Coronary artery (tissue), 2 donors: ENCODE results near the gene LTB.
A peak's percentile ranks its signal among the peaks of the same experiment; 100 is the strongest.
"Not testable (repeated sequence)": the region's sequence is repeated elsewhere in the genome, so short reads cannot be mapped to it uniquely, and the experiment has no call there.

Source experiments
- DNase-seq: peaks from one replicate; pipeline ENCODE4 v3.0.0-alpha.2; 2017; ENCODE audit warnings: low spot score
- H3K27ac ChIP-seq, 2 donors: fragments of 200-600 bp; sonication (generic); one replicate each; pipeline ENCODE4 v1.5.1; 2016 to 2019
- H3K4me3 ChIP-seq: fragments of 200-600 bp; sonication (generic); 2 replicates; pipeline ENCODE4 v1.5.1; 2016; ENCODE audit warnings: mild to moderate bottlenecking, moderate library complexity
- TF ChIP-seq, protein P1 (sequence below): fragments of 200-600 bp; sonication (generic); IDR thresholded peaks from one replicate; pipeline ENCODE4 v1.5.1; 2019; ENCODE audit warnings: antibody characterized with exemption

Gene LTB

DNA sequence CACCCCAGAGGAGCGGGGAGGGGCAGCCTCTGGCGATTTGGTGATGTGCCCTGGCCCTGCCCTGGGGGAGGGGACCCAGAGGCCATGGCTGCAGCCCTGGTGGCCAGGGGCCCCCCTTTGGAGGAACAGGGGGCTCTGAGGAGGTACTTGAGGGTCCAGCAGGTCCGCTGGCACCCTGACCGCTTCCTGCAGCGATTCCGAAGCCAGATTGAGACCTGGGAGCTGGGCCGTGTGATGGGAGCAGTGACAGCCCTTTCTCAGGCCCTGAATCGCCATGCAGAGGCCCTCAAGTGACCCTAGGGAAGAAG lies 24.0 kb downstream of the LTB start:
- no peak overlapping the region for H3K4me3 ChIP-seq
- no peak for DNase-seq
- peak overlapping the region in 1 of 2 donors; percentile 70 for H3K27ac ChIP-seq
- TF ChIP-seq, protein P1, sequence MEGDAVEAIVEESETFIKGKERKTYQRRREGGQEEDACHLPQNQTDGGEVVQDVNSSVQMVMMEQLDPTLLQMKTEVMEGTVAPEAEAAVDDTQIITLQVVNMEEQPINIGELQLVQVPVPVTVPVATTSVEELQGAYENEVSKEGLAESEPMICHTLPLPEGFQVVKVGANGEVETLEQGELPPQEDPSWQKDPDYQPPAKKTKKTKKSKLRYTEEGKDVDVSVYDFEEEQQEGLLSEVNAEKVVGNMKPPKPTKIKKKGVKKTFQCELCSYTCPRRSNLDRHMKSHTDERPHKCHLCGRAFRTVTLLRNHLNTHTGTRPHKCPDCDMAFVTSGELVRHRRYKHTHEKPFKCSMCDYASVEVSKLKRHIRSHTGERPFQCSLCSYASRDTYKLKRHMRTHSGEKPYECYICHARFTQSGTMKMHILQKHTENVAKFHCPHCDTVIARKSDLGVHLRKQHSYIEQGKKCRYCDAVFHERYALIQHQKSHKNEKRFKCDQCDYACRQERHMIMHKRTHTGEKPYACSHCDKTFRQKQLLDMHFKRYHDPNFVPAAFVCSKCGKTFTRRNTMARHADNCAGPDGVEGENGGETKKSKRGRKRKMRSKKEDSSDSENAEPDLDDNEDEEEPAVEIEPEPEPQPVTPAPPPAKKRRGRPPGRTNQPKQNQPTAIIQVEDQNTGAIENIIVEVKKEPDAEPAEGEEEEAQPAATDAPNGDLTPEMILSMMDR, result no peak

DNA sequence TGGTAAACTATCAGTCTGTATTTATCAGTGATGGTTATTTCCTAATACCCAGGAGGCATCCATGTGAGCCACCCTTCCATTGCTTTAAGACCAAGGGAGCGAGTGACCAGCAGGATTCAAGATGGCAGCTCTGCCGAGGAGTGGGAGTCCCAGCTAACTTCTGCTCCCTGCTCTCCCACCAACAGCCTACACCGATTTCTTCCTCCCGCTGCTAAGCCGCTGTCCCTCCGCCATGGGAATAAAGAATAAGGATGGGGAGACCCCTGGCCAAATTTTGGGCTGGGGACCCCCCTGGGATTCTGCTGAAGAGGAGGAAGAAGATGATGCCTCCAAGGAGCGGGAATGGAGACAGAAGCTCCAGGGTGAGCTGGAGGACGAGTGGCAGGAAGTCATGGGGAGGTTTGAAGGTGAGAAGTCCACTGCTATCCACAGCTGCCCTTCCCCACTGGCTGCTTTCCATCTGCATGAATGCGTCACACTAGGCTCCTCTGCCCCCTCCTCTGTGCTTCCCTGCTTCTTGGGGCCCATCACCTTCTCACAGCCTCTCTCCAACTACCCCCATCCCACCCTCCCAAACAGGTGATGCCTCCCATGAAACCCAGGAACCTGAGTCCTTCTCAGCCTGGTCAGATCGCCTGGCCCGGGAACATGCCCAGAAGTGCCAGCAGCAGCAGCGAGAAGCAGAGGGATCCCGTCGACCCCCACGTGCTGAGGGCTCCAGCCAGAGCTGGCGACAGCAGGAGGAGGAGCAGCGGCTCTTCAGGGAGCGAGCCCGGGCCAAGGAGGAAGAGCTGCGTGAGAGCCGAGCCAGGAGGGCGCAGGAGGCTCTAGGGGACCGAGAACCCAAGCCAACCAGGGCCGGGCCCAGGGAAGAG lies 24.5 kb downstream of the LTB start:
- no peak for DNase-seq
- Histone ChIP-seq H3K27ac (peak overlapping the region in 1 of 2 donors; percentile 70), H3K4me3 (no peak overlapping the region)
- TF ChIP-seq, protein P1, result no peak

DNA sequence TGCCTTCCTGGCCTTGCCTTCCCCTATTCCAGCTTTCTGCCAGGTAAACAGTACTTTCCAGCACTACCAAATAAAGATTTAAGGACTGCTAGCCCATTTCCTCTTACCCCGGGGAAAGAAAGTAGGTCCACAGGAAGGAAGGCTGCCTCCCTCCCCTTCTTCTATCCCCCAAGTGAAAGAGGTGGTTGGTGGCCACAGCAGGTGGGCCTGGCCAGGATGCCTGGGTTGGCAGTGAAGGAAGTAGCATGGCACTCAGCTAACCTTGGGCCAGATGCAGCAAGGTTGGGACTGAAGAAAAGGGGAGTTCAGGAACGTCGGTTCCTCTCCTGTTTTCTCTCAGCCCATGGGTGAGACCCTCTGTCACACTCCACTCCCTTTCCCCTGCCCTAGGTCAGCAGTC lies 25.9 kb downstream of the LTB start:
- TF ChIP-seq, protein P1, result no peak
- H3K4me3 ChIP-seq, result no peak overlapping the region
- no peak for DNase-seq
- no peak overlapping the region for H3K27ac ChIP-seq

DNA sequence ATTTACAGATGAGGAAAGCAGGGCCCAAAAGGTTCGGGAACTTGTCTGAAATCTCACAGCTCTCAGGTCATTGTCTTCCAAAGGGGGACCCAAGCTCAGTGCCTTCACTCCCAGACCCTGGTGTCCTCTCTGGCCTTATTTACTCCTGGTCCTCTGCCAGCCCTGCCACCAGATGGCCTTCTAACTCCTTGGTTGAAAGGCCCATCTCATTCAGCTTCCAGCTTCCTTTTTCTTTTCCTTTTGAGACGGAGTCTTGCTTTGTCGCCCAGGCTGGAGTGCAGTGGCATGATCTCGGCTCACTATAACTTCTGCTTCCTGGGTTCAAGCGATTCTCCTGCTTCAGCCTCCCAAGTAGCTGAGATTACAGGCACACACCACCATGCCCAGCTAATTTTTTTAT lies 30.9 kb downstream of the LTB start:
- DNase-seq, H3K4me3 ChIP-seq, H3K27ac ChIP-seq: not testable (repeated sequence)

DNA sequence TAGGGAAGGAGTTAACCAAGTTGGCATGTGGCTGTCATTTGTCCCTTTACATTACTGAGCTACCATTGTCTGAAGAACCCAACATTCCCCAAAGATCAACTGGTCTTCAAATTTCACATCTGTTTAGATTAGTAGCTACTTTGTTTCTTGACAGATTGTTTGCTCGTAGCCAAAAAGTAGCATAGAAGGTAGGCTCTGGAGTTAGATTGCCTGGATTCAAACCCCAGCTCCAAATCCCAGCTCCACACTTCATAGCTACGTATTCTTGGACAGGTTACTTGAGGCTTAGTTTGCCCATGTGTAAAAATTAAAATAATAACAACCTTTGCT lies 33.7 kb downstream of the LTB start:
- H3K27ac ChIP-seq, result peak overlapping the region; percentile 77 to 83
- H3K4me3 ChIP-seq, result peak overlapping the region; percentile 65
- TF ChIP-seq, protein P1, result no peak
- DNase-seq, result no peak

DNA sequence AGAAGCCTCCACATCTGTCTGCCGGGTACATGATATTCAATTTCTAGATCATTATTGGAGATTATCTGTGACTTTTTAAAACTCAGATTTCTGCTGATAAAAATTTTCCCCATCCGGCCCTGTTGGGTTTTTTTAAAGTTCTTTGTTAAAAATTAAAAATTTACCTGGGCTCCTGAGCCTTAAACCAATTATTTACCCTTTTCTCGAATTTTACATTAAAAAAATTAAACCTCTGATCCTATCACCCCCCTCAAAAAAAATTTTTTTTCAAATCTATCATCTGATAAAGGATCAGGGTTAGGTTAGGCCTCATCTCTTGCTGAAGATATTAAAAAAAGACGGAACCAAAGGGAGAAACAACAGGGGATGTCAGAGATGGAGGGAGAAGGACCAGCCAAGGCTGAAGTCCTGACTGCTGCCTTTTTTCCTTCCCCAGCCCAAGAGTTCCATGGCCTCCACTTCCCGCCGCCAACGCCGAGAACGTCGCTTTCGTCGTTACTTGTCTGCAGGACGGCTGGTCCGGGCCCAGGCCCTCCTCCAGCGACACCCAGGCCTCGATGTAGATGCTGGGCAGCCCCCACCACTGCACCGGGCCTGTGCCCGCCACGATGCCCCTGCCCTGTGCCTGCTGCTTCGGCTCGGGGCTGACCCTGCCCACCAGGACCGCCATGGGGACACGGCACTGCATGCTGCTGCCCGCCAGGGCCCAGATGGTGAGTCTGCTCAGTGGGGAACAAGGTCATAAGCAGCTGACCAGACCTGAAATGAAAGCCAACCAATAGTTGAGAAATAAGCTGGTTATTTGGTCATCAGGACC lies 34.3 kb downstream of the LTB start:
- Histone ChIP-seq H3K4me3 (peak overlapping the region; percentile 65), H3K27ac (peak overlapping the region; percentile 77 to 83)
- DNase-seq, result no peak
- TF ChIP-seq, protein P1, result no peak

DNA sequence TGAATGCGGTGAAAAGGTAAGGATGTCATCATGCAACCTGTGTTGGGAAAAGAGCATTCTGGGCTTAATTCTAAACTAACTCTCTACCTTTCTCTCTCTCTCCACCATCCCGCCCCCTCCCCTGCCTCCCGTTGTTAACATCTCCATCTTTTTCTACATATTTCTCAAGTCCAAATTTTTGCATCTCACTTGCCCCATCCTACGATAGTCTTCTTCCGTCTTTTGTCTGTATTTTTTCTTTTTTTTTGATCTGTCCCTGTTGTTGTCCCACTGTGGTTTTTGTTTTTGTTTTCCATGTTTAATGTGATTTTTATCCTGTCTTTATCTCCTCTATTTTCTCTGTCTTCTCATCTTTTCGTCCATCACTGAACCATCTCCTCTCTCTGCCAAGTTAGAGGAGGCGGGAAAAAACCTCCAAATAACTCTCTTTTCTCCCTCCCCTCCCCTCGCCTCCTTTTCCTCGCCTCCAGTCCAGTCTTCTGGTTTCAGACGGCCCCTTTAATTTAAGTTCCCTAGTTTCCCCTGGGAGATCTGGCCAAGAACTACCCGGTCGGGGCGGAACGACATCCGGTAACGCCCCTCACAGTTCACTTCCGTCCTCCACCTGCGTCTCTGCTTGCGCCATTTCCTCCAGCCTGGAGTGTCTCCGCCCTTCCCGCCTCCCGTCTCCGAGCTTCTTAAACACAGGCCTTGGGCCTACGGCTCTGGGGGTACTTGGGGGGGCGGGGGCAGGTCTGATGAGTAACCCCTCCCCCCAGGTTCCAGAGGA lies 35.1 kb downstream of the LTB start, which contains the start of gene NFKBIL1:
Gene NFKBIL1, plus strand, starts transcription at position 651 of the 769 bp plus-strand sequence. Its CDS starts 87 bp downstream, at position 738.
- TF ChIP-seq, protein P1, result no peak
- DNase-seq, result peak; percentile 98
- peak within 1 kb of the TSS; percentile 65 for H3K4me3 ChIP-seq
- peak within 1 kb of the TSS; percentile 77 to 83 for H3K27ac ChIP-seq
